ENCODE data around the gene ANKRD29. TPM values are rescaled to one million over a fixed set of nuclear protein-coding genes. Genes with fewer than 3 reads are reported as not detected.

Gene ANKRD29
- total and polyA plus RNA-seq, 10 of the 15 experiments (the other 5 are each of a cell fraction or from before 2014, with no cell fraction given): 0.53 to 9.2 (median 1.6) TPM

- TF ChIP-seq, protein P1, sequence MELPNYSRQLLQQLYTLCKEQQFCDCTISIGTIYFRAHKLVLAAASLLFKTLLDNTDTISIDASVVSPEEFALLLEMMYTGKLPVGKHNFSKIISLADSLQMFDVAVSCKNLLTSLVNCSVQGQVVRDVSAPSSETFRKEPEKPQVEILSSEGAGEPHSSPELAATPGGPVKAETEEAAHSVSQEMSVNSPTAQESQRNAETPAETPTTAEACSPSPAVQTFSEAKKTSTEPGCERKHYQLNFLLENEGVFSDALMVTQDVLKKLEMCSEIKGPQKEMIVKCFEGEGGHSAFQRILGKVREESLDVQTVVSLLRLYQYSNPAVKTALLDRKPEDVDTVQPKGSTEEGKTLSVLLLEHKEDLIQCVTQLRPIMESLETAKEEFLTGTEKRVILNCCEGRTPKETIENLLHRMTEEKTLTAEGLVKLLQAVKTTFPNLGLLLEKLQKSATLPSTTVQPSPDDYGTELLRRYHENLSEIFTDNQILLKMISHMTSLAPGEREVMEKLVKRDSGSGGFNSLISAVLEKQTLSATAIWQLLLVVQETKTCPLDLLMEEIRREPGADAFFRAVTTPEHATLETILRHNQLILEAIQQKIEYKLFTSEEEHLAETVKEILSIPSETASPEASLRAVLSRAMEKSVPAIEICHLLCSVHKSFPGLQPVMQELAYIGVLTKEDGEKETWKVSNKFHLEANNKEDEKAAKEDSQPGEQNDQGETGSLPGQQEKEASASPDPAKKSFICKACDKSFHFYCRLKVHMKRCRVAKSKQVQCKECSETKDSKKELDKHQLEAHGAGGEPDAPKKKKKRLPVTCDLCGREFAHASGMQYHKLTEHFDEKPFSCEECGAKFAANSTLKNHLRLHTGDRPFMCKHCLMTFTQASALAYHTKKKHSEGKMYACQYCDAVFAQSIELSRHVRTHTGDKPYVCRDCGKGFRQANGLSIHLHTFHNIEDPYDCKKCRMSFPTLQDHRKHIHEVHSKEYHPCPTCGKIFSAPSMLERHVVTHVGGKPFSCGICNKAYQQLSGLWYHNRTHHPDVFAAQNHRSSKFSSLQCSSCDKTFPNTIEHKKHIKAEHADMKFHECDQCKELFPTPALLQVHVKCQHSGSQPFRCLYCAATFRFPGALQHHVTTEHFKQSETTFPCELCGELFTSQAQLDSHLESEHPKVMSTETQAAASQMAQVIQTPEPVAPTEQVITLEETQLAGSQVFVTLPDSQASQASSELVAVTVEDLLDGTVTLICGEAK (IDR thresholded peaks at IDR 0.05; ENCODE audit: borderline replicate concordance): peak; percentile 34; the same call in 1 of the 2 replicates
- TF ChIP-seq BACH1 (IDR thresholded peaks at IDR 0.05; ENCODE audit: borderline replicate concordance): no peak
- TF ChIP-seq IKZF2 (IDR thresholded peaks at IDR 0.05): no peak; a peak in 1 of 4 replicates
- TF ChIP-seq TBL1XR1 (IDR thresholded peaks at IDR 0.05; ENCODE audit: low read depth, low read length): peak; percentile 49
- no peak for TF ChIP-seq CEBPZ (IDR thresholded peaks at IDR 0.05; ENCODE audit: low read depth, low read length)
- TF ChIP-seq FOXK2 (IDR thresholded peaks at IDR 0.05): no peak
- no peak for TF ChIP-seq KAT2A (conservative IDR thresholded peaks at IDR 0.05; ENCODE audit: control insufficient read depth, low read depth, low read length)
- TF ChIP-seq NFYB (IDR thresholded peaks at IDR 0.05; ENCODE audit: insufficient read depth, low read depth, low read length): no peak
- TF ChIP-seq RCOR1 (conservative IDR thresholded peaks at IDR 0.05; ENCODE audit: low read depth, low read length): no peak
- peak; percentile 28; the same call in 1 of the 3 replicates for TF ChIP-seq POU2F2 (IDR thresholded peaks at IDR 0.05; ENCODE audit: borderline replicate concordance, low read depth, low read length)
- TF ChIP-seq CBX3 (IDR thresholded peaks at IDR 0.05; ENCODE audit: borderline replicate concordance, low read depth): no peak
- no peak for TF ChIP-seq FOS (IDR thresholded peaks at IDR 0.05; ENCODE audit: borderline replicate concordance, extremely low read depth, insufficient read length)
- no peak for TF ChIP-seq MYC (IDR thresholded peaks at IDR 0.05; ENCODE audit: insufficient read depth, insufficient read length, insufficient replicate concordance, low read length, severe bottlenecking)
- peak; percentile 61; the same call in 1 of the 2 replicates for TF ChIP-seq SREBF1 (IDR thresholded peaks at IDR 0.05; ENCODE audit: low read length)
- TF ChIP-seq ZZZ3 (IDR thresholded peaks at IDR 0.05; ENCODE audit: control insufficient read depth, insufficient read length, low read depth): no peak
- no peak for TF ChIP-seq JUNB (IDR thresholded peaks at IDR 0.05)
- no peak for TF ChIP-seq TCF7 (IDR thresholded peaks at IDR 0.05; ENCODE audit: borderline replicate concordance)
- no peak for TF ChIP-seq RFX5 (IDR thresholded peaks at IDR 0.05; ENCODE audit: low read depth, low read length)
- TF ChIP-seq SRF (IDR thresholded peaks at IDR 0.05; ENCODE audit: low read depth in 2 of 2, low read length in 2 of 2): peak; percentile 27 to 30; a peak in 2 of 4 replicates
- TF ChIP-seq SIN3A (IDR thresholded peaks at IDR 0.05; ENCODE audit: low read depth, low read length): peak; percentile 85
- no peak for TF ChIP-seq RBBP5 (conservative IDR thresholded peaks at IDR 0.05)
- TF ChIP-seq ZNF207 (IDR thresholded peaks at IDR 0.05; ENCODE audit: borderline replicate concordance): peak; percentile 48; the same call in 1 of the 2 replicates
- TF ChIP-seq IRF4 (IDR thresholded peaks at IDR 0.05; ENCODE audit: low read depth, low read length): no peak
- TF ChIP-seq TCF3 (IDR thresholded peaks at IDR 0.05; ENCODE audit: borderline replicate concordance, insufficient read depth, low read depth, low read length): no peak
Observed at GRCh38 chr18:23586249-23587196, 76.2 kb downstream of the ANKRD29 start, which contains the start of gene NPC1 (continued).
